ENCODE data around the gene TMEM54. TPM values are rescaled to one million over a fixed set of nuclear protein-coding genes. Genes with fewer than 3 reads are reported as not detected.
A peak's percentile ranks its signal among the peaks of the same experiment; 100 is the strongest.

TMEM54 gene
- total RNA-seq, 1 donor from 2014 or later: 0.49 TPM

- Mint-ChIP-seq H3K9me3 (ENCODE audit: unreplicated experiment) (no peaks in the 10 kb centered on the region), H3K4me3 (ENCODE audit: unreplicated experiment) (no peak overlapping the region), H3K27ac (ENCODE audit: unreplicated experiment) (no peak overlapping the region), H3K27me3 (ENCODE audit: unreplicated experiment) (peaks cover 2% of the 10 kb centered on the region), H3K4me1 (ENCODE audit: unreplicated experiment) (no peaks in the 10 kb centered on the region), H3K36me3 (ENCODE audit: low read depth, unreplicated experiment) (peaks cover 26% of the 10 kb centered on the region)
- no peak for TF ChIP-seq CTCF (IDR thresholded peaks at IDR 0.05; ENCODE audit: unreplicated experiment)
- DNase-seq (ENCODE audit: low spot score): no peak
Observed at GRCh38 chr1:32947669-32948389, 46.6 kb upstream of the TMEM54 start.

- no peak for DNase-seq (ENCODE audit: low spot score)
- no peaks in the 10 kb centered on the region for H3K9me3 Mint-ChIP-seq (ENCODE audit: unreplicated experiment)
- peaks cover 26% of the 10 kb centered on the region for H3K36me3 Mint-ChIP-seq (ENCODE audit: low read depth, unreplicated experiment)
- TF ChIP-seq CTCF (IDR thresholded peaks at IDR 0.05; ENCODE audit: unreplicated experiment): no peak
- H3K27ac Mint-ChIP-seq (ENCODE audit: unreplicated experiment): no peak overlapping the region
- peak overlapping the region; percentile 33 for H3K4me3 Mint-ChIP-seq (ENCODE audit: unreplicated experiment)
- no peaks in the 10 kb centered on the region for H3K4me1 Mint-ChIP-seq (ENCODE audit: unreplicated experiment)
- peaks cover 2% of the 10 kb centered on the region for H3K27me3 Mint-ChIP-seq (ENCODE audit: unreplicated experiment)
Observed at GRCh38 chr1:32946413-32946812, 45.2 kb upstream of the TMEM54 start.

GRCh38 chr1:32944180-32944579 is 43.0 kb upstream of the TMEM54 start:
- no peak for DNase-seq (ENCODE audit: low spot score)
- TF ChIP-seq CTCF (IDR thresholded peaks at IDR 0.05; ENCODE audit: unreplicated experiment): no peak
- H3K27ac Mint-ChIP-seq (ENCODE audit: unreplicated experiment): no peak overlapping the region
- no peaks in the 10 kb centered on the region for H3K9me3 Mint-ChIP-seq (ENCODE audit: unreplicated experiment)
- peaks cover 4% of the 10 kb centered on the region for H3K4me1 Mint-ChIP-seq (ENCODE audit: unreplicated experiment)
- no peak overlapping the region for H3K4me3 Mint-ChIP-seq (ENCODE audit: unreplicated experiment)
- H3K27me3 Mint-ChIP-seq (ENCODE audit: unreplicated experiment): peaks cover 2% of the 10 kb centered on the region
- peaks cover 36% of the 10 kb centered on the region for H3K36me3 Mint-ChIP-seq (ENCODE audit: low read depth, unreplicated experiment)

- no peaks in the 10 kb centered on the region for H3K9me3 Mint-ChIP-seq (ENCODE audit: unreplicated experiment)
- no peak overlapping the region for H3K27ac Mint-ChIP-seq (ENCODE audit: unreplicated experiment)
- no peak for DNase-seq (ENCODE audit: low spot score)
- no peak for TF ChIP-seq CTCF (IDR thresholded peaks at IDR 0.05; ENCODE audit: unreplicated experiment)
- no peaks in the 10 kb centered on the region for H3K27me3 Mint-ChIP-seq (ENCODE audit: unreplicated experiment)
- peaks cover 37% of the 10 kb centered on the region for H3K36me3 Mint-ChIP-seq (ENCODE audit: low read depth, unreplicated experiment)
- H3K4me3 Mint-ChIP-seq (ENCODE audit: unreplicated experiment): no peak overlapping the region
- peaks cover 10% of the 10 kb centered on the region for H3K4me1 Mint-ChIP-seq (ENCODE audit: unreplicated experiment)
Observed at GRCh38 chr1:32939655-32940371, 38.6 kb upstream of the TMEM54 start.

- Mint-ChIP-seq H3K4me3 (ENCODE audit: unreplicated experiment) (peak overlapping the region; percentile 59), H3K4me1 (ENCODE audit: unreplicated experiment) (peaks cover 18% of the 10 kb centered on the region), H3K9me3 (ENCODE audit: unreplicated experiment) (no peaks in the 10 kb centered on the region), H3K27ac (ENCODE audit: unreplicated experiment) (no peak overlapping the region), H3K36me3 (ENCODE audit: low read depth, unreplicated experiment) (peaks cover 24% of the 10 kb centered on the region), H3K27me3 (ENCODE audit: unreplicated experiment) (peaks cover 1% of the 10 kb centered on the region)
- TF ChIP-seq CTCF (IDR thresholded peaks at IDR 0.05; ENCODE audit: unreplicated experiment): no peak
- DNase-seq (ENCODE audit: low spot score): no peak
Observed at GRCh38 chr1:32937061-32937460, 35.9 kb upstream of the TMEM54 start.

Measured in endothelial cell (in vitro differentiated cells).